ENCODE measurements around the gene ADCY3.

Gene ADCY3

DNA sequence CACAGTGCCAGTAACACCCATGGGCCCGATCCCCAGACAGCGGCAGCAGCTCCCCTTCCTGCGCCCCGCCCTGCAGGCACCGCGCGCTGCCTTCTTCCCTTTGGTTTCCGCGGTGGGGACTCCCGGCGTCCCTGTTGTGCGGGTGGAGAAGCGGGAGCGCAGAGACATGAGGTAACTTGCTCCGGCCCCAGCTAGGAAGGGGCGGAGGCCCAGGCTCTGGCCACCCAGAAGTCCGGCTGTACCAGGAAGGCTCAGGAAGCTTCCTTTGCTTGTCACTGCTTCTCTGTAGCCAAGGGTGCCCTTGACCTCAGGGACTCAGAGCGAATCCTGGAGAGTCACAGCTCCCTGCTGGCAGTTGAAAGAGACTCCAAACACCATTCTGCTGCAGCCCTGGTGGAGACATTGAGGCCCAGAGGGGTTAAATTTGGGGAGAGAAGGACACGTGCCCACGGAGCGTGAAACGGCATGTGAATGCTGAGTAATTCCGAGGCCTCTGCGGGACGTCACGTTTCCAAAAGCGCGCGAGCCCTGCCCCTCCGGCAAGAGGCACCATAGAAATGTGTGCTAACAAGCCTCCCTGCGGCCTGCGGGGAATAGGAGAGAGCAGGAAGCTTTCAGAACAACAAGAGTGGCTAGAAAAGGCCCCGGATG, 6.7 kb upstream of the ADCY3 start:
- in situ Hi-C loops (cut with HindIII; ENCODE audit: low sequenced_read_pairs): no loop called here

- in situ Hi-C loops (cut with HindIII; ENCODE audit: low sequenced_read_pairs): no loop called here
Measured at GRCh38 chr2:24926220-24926601, 6.2 kb upstream of the ADCY3 start.

GRCh38 chr2:24925815-24926214, 5.8 kb upstream of the ADCY3 start:
- in situ Hi-C loops (cut with HindIII; ENCODE audit: low sequenced_read_pairs): no loop called here

- in situ Hi-C loops (cut with HindIII; ENCODE audit: low sequenced_read_pairs): no loop called here
Measured at GRCh38 chr2:24924732-24925131, 4.7 kb upstream of the ADCY3 start.

DNA sequence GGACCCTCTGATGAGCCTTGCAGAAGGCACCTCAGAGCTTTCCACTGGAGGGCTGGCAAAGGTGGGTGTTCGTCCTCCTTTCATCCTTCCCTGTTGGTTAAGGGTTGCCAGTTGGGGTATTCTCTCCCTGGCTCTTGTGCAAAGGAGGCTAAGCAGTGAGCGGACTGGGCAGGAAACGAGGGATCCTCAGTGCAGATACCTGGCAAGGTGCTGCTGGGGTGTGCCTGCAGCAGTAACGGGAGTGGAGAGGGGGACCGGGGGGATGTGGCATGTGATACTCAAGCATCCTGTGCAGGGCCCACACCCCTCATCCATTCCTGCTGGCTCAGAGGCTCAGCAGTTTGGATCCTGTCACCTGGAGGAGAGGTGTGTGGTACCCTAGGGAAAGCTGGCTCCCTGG, 4.2 kb upstream of the ADCY3 start:
- in situ Hi-C loops (cut with HindIII; ENCODE audit: low sequenced_read_pairs): no loop called here

DNA sequence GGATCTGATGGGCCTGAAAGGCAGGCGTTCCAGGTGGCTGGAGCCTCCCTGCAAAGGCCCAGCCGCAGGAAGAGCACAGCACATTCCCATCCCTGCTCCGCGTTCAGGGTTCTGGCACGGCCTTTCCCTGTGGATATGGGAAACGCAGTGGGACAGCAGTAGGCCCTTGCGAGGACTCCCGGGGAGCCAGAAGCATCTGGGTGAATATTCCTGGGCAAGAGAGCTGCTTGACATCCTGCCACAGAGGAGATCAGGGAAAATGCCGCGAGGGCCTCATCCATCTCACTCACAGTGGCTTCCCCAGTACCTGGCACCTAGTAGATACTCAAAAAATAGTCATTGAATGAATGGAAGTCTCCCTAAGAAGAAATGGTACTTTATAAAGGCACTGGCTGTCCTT, 3.1 kb upstream of the ADCY3 start:
- in situ Hi-C loops (cut with HindIII; ENCODE audit: low sequenced_read_pairs): no loop called here

DNA sequence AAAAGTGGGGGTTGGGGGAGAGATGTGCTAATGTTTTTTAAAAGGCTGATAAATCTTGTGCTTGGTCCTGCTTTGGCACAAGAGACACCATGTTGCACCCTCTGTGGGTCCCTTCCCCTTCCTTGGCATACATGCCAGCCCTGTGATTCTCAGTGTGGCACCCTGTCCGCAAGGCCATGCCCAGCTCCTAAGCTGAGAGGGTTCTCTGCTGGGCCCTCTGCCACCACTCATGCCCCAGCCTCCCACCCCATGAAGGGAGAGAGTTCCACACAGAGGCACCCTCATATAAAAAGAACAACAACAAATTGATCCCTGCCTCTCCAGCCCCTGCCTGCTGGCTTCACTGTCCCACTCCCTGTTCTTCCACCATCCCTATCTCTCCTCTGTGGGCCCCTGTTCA, 2.5 kb upstream of the ADCY3 start:
- in situ Hi-C loops (cut with HindIII; ENCODE audit: low sequenced_read_pairs): no loop called here

DNA sequence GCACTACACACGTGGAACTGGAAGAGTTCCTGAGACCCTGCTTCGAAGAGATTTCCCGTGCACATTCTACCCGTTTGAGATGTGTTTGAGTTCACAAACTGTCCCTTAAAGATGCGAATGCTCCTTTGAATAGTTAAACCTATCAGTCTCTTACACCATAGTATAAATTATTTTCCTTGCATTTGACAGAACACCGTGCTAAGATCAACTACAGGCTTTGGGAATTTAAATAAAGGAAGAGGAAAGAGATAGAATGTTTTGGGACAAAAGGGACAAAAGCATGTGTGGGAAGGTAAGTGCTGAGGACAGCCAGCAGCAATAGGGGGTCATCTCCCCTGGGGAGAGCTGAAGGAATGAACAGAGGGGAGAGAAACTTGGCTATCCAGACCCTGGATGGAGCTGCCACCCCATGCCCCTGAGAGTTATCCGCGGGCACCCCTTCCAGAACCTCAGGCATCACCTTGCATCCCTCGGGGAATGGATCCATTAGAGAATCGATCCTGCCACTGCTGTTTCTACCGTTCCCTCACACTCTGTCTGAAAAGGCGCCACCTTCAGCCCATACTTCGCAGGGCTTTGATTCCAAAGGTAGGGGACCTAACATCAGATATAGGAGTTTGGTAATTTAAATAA, 888 bp upstream of the ADCY3 start:
- in situ Hi-C loops (cut with HindIII; ENCODE audit: low sequenced_read_pairs): no loop called here

DNA sequence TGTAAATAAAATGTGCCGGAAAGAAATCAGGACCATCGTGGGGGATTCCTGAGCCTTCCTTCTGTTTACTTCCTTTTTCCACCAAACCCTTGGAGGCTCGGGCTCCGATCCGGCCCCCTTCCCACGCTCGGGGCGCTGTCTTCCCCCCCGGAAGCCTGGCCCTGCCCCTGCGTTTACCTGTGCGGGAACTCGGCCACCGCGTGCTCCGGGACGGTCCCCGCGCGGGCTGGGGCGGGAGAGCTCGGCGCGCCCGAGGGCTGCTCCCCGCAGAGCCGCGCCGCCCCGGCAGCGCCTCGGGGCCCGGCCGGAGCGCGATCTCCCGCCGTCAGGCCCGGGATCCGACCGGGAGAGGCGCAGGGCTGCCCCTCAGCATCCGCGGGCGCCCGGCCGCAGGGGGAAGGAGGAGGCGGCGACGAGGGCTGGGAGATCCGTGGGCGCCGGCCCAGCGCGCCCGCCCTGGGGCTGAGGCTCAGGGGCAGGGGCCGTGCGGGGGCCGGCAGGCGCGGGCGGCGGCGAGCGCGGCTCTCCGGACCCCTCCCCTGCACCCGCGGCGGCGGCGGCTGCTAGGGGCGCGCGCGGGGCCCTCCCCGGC, 435 bp downstream of the ADCY3 start:
- in situ Hi-C loops (cut with HindIII; ENCODE audit: low sequenced_read_pairs): no loop called here

GRCh38 chr2:24919037-24919505, 966 bp downstream of the ADCY3 start:
- in situ Hi-C loops (cut with HindIII; ENCODE audit: low sequenced_read_pairs): no loop called here

DNA sequence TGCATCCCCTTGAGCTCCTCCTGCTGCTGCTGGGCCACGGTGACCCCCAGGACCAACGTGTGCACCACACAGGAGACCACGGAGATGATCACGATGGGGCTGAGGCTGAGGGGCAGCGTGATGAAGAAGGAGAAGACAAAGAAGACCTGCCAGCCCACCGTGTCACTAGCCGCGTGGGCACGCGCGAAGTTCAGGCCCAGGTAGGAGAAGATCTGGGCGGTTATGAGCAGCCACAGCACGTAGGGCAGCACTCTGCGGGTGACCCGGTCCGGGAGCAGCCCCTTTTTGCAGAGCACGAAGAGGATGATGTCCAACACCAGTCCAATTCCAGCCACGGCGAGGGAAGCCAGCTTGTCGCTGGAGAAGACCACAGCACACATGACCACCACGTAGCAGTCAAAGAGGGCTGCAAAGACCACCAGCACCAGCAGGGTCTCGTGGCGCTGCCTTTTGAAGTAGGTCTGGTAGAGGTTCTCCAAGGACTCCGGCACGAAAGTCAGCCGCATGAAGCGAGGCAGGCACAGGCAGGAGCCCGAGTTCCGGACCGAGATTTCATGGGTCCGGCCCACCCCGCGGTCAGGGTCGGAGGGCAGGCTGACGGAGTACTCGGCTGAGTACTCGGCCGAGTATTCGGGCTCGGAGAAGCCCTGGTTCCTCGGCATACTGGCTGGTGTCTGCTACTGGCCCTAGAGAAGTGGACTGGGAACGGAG, 1.6 kb downstream of the ADCY3 start:
- in situ Hi-C loops (cut with HindIII; ENCODE audit: low sequenced_read_pairs): no loop called here

DNA sequence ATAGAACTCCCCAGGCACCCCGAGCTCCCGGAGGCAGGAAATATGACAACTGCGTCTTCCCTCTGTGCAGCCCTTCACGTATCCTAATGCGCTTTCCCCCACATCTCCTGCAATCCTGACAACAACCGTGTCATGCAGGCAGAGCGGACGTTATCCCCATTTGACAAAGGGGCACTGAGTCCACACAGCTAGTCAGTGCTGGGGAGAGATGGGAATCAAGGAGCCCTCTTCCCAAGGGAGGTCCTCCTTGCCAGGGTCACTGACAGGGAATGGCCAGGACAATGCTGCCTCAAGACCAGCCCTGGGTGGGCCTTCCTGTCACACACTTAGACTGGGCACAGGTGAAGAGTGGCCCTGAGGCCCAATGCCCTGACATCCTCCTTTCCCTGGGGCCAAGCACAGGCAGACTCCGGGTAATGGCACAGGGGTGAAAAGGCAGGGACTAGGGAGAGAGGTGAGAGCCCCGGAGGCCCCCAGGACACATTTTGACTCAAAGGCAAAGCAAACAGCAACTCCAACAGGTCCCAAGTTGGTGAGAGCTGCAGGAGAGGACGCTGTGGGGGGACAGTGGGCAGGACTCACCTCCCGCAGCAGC, 2.2 kb downstream of the ADCY3 start:
- in situ Hi-C loops (cut with HindIII; ENCODE audit: low sequenced_read_pairs): no loop called here

DNA sequence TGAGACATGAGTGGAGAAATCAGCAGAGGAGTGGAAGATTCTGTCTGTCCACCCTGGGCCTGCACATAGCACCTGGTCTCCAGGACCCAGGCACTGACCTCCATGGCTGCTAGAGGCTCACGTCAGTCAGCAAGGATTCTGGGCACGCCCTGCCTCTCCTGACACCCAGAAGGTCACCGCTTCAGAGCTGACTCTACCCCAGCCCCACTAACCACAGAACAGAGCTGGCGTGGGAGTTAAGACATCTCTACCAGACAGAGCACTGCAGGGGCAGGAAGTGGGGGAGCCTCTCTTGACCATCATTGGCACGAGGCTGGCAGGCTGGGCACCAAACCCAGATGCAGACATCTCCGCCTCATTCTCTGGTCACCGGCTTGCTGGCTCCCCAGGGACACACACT, 3.0 kb downstream of the ADCY3 start:
- in situ Hi-C loops (cut with HindIII; ENCODE audit: low sequenced_read_pairs): no loop called here

- in situ Hi-C loops (cut with HindIII; ENCODE audit: low sequenced_read_pairs): no loop called here
Measured at GRCh38 chr2:24915796-24916195, 4.2 kb downstream of the ADCY3 start.

- in situ Hi-C loops (cut with HindIII; ENCODE audit: low sequenced_read_pairs): no loop called here
Measured at GRCh38 chr2:24915175-24915574, 4.9 kb downstream of the ADCY3 start.

- in situ Hi-C loops (cut with HindIII; ENCODE audit: low sequenced_read_pairs): no loop called here
Measured at GRCh38 chr2:24914713-24915112, 5.3 kb downstream of the ADCY3 start.

GRCh38 chr2:24913911-24914310, 6.1 kb downstream of the ADCY3 start:
- in situ Hi-C loops (cut with HindIII; ENCODE audit: low sequenced_read_pairs): no loop called here

GRCh38 chr2:24912986-24913385, 7.1 kb downstream of the ADCY3 start:
- in situ Hi-C loops (cut with HindIII; ENCODE audit: low sequenced_read_pairs): no loop called here

GRCh38 chr2:24912523-24912922, 7.5 kb downstream of the ADCY3 start:
- in situ Hi-C loops (cut with HindIII; ENCODE audit: low sequenced_read_pairs): no loop called here

DNA sequence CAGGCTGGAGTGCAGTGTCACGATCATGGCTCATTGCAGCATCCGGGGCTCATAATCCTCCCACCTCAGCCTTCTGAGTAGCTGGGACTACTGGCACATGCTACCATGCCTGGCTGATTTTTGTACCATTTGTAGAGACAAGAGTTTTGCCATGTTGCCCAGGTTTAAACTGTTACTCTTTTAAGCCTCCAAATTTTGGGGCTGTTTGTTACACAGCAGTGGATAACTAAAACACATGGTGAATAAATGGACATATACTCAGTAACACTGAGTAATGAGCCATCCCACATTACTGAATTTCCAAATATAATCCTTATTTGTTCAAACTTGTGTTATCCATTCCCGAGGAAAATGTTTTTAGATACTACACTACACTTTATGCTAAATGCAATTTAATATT, 9.8 kb downstream of the ADCY3 start:
- in situ Hi-C loops (cut with HindIII; ENCODE audit: low sequenced_read_pairs): no loop called here

DNA sequence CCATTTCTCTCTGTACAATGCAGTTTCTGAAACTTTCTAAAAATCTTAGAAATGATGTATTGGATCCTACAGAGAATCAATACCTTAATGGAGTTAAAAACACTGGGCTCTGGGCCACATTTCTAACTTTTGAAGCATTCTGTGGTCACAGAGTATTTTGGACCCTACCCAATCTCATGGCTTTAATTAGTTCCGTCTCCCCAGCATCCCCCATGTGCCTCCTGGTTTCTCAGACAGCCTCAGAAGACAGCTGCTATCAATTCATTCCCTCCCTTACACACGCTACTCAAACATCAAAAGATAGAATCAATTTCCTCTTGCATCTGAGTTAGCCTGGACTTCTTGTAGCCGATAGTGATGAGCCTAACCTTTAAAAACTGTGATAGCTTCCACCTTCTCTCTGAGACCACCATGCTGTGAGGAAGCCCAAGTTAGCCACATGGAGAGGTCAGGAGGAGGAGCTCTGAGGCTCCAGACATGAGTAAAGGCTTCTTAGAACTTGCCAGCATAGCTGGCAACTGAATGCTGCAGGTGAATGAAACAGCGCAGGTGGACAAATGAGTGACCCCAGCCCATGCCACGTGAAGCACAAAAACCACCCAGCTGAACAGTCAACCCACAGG, 10.4 kb downstream of the ADCY3 start:
- in situ Hi-C loops (cut with HindIII; ENCODE audit: low sequenced_read_pairs): no loop called here
